Effector memory CD4-positive, alpha-beta T cell (primary cell): ENCODE measurements around the gene MORF4L2.

Experiments
- DNase-seq, 3 donors: peaks; one replicate each; pipeline ENCODE4 v3.0.0-alpha.2; 2020
- H3K27ac ChIP-seq: 2 replicates; pipeline ENCODE4 v1.7.0; 2013; ENCODE audit warnings: mild to moderate bottlenecking, low read length, moderate library complexity; ENCODE audit not compliant: insufficient read depth, poor library complexity, severe bottlenecking
- H3K27me3 ChIP-seq: replicated peaks from 2 replicates; pipeline ENCODE4 v1.7.0; 2013; ENCODE audit warnings: mild to moderate bottlenecking, low read length; ENCODE audit not compliant: insufficient read depth, control insufficient read depth, poor library complexity, severe bottlenecking
- H3K36me3 ChIP-seq: 2 replicates; pipeline ENCODE4 v1.7.0; 2013; ENCODE audit warnings: mild to moderate bottlenecking, low read length, moderate library complexity; ENCODE audit not compliant: control insufficient read depth, insufficient read depth
- H3K4me1 ChIP-seq: 2 replicates; pipeline ENCODE4 v1.7.0; 2013; ENCODE audit warnings: low read length, mild to moderate bottlenecking; ENCODE audit not compliant: control insufficient read depth, insufficient read depth, poor library complexity, severe bottlenecking
- H3K4me3 ChIP-seq: 2 replicates; pipeline ENCODE4 v1.7.0; 2013; ENCODE audit warnings: low read length, low read depth, mild to moderate bottlenecking; ENCODE audit not compliant: insufficient read depth, poor library complexity, severe bottlenecking
- H3K9me3 ChIP-seq: 2 replicates; pipeline ENCODE4 v1.7.0; 2013; ENCODE audit warnings: mild to moderate bottlenecking, low read length, moderate library complexity; ENCODE audit not compliant: control insufficient read depth

Gene MORF4L2

GRCh38 chrX:103718120-103718519 is 31.6 kb upstream of the MORF4L2 start:
- Histone ChIP-seq H3K4me3 (no peak overlapping the region), H3K27ac (no peak overlapping the region), H3K4me1 (no peaks in the 10 kb centered on the region), H3K27me3 (no peaks in the 10 kb centered on the region), H3K9me3 (no peaks in the 10 kb centered on the region), H3K36me3 (no peaks in the 10 kb centered on the region)
- no peak for DNase-seq

- no peaks in the 10 kb centered on the region for H3K9me3 ChIP-seq
- no peaks in the 10 kb centered on the region for H3K27me3 ChIP-seq
- no peak overlapping the region for H3K4me3 ChIP-seq
- H3K4me1 ChIP-seq, result no peaks in the 10 kb centered on the region
- no peak overlapping the region for H3K27ac ChIP-seq
- DNase-seq, result no peak
- no peaks in the 10 kb centered on the region for H3K36me3 ChIP-seq
These were observed 30.5 kb upstream of the MORF4L2 start for GRCh38 chrX:103716962-103717361.

- H3K4me1 ChIP-seq, result no peaks in the 10 kb centered on the region
- DNase-seq, result no peak
- H3K9me3 ChIP-seq, result no peaks in the 10 kb centered on the region
- peaks cover 3% of the 10 kb centered on the region for H3K27me3 ChIP-seq
- no peak within 1 kb of the TSS for H3K4me3 ChIP-seq
- H3K27ac ChIP-seq, result no peak within 1 kb of the TSS
- H3K36me3 ChIP-seq, result no peaks in the 10 kb centered on the region
These were observed 24.1 kb upstream of the MORF4L2 start, which contains the start of gene TMEM31 for GRCh38 chrX:103710609-103711008. TMEM31 (plus strand) TSS chrX:103710909; CDS start chrX:103712259, 1,350 bp downstream.

GRCh38 chrX:103704863-103705262 is 18.4 kb upstream of the MORF4L2 start:
- no peaks in the 10 kb centered on the region for H3K4me1 ChIP-seq
- no peak overlapping the region for H3K27ac ChIP-seq
- DNase-seq, result no peak
- no peak overlapping the region for H3K4me3 ChIP-seq
- no peaks in the 10 kb centered on the region for H3K9me3 ChIP-seq
- no peaks in the 10 kb centered on the region for H3K27me3 ChIP-seq
- H3K36me3 ChIP-seq, result no peaks in the 10 kb centered on the region

GRCh38 chrX:103699243-103699642 is 12.7 kb upstream of the MORF4L2 start:
- no peak for DNase-seq
- Histone ChIP-seq H3K9me3 (no peaks in the 10 kb centered on the region), H3K4me3 (no peak overlapping the region), H3K4me1 (no peaks in the 10 kb centered on the region), H3K27me3 (no peaks in the 10 kb centered on the region), H3K36me3 (no peaks in the 10 kb centered on the region), H3K27ac (no peak overlapping the region)

GRCh38 chrX:103697687-103698086 is 11.2 kb upstream of the MORF4L2 start:
- H3K9me3 ChIP-seq, result no peaks in the 10 kb centered on the region
- H3K36me3 ChIP-seq, result no peaks in the 10 kb centered on the region
- H3K27ac ChIP-seq, result no peak overlapping the region
- no peak for DNase-seq
- no peaks in the 10 kb centered on the region for H3K27me3 ChIP-seq
- H3K4me1 ChIP-seq, result no peaks in the 10 kb centered on the region
- H3K4me3 ChIP-seq, result no peak overlapping the region

- Histone ChIP-seq H3K4me3 (no peak overlapping the region), H3K36me3 (no peaks in the 10 kb centered on the region), H3K4me1 (no peaks in the 10 kb centered on the region), H3K27ac (no peak overlapping the region), H3K27me3 (no peaks in the 10 kb centered on the region), H3K9me3 (no peaks in the 10 kb centered on the region)
- DNase-seq, result no peak
These were observed 4.6 kb upstream of the MORF4L2 start for GRCh38 chrX:103691059-103691458.

- no peak for DNase-seq
- H3K9me3 ChIP-seq, result no peaks in the 10 kb centered on the region
- H3K4me3 ChIP-seq, result no peak overlapping the region
- no peak overlapping the region for H3K27ac ChIP-seq
- peaks cover 10% of the 10 kb centered on the region for H3K36me3 ChIP-seq
- H3K27me3 ChIP-seq, result no peaks in the 10 kb centered on the region
- H3K4me1 ChIP-seq, result no peaks in the 10 kb centered on the region
These were observed 2.4 kb upstream of the MORF4L2 start for GRCh38 chrX:103688946-103689345.

- DNase-seq, result peak; percentile 4 to 24 (median 18)
- H3K4me3 ChIP-seq, result peak overlapping the region; percentile 59
- H3K4me1 ChIP-seq, result no peaks in the 10 kb centered on the region
- H3K9me3 ChIP-seq, result no peaks in the 10 kb centered on the region
- peaks cover 14% of the 10 kb centered on the region for H3K36me3 ChIP-seq
- H3K27me3 ChIP-seq, result no peaks in the 10 kb centered on the region
- H3K27ac ChIP-seq, result peak overlapping the region; percentile 91
These were observed 1.2 kb upstream of the MORF4L2 start for GRCh38 chrX:103687696-103688201.

GRCh38 chrX:103687073-103687695 is 685 bp upstream of the MORF4L2 start:
- peak overlapping the region; percentile 91 for H3K27ac ChIP-seq

More at GRCh38 chrX:103687073-103687695, 685 bp upstream of the MORF4L2 start:
- H3K36me3 ChIP-seq, result peaks cover 14% of the 10 kb centered on the region
- no peaks in the 10 kb centered on the region for H3K27me3 ChIP-seq
- peak overlapping the region; percentile 59 for H3K4me3 ChIP-seq
- no peaks in the 10 kb centered on the region for H3K4me1 ChIP-seq
- DNase-seq, result peak; percentile 70 to 82 (median 76)
- no peaks in the 10 kb centered on the region for H3K9me3 ChIP-seq
